SJSA1 (cell line): Measurements from ENCODE around the gene SLC16A5. TPM values are rescaled to one million over a fixed set of nuclear protein-coding genes. Genes with fewer than 3 reads are reported as not detected.
A peak's percentile ranks its signal among the peaks of the same experiment; 100 is the strongest.
"Not testable (repeated sequence)": the region's sequence is repeated elsewhere in the genome, so short reads cannot be mapped to it uniquely, and the experiment has no call there.

Source experiments
- DNase-seq, 2 experiments: peaks; one replicate each; pipeline ENCODE4 v3.0.0-alpha.2; 2015 to 2020; ENCODE audit warnings: low spot score in 2 of 2, low read depth in 1 of 2
- H3K27ac ChIP-seq: fragments of 250-450 bp; sonication (Bioruptor Pico); 2 replicates; pipeline ENCODE4 v1.5.1; 2020; ENCODE audit warnings: mild to moderate bottlenecking, moderate library complexity
- H3K27me3 ChIP-seq: fragments of 250-450 bp; sonication (Bioruptor Pico); replicated peaks from 2 replicates; pipeline ENCODE4 v1.5.1; 2020; ENCODE audit warnings: mild to moderate bottlenecking, moderate library complexity
- H3K36me3 ChIP-seq: fragments of 250-450 bp; sonication (Bioruptor Pico); 2 replicates; pipeline ENCODE4 v1.5.1; 2020; ENCODE audit warnings: mild to moderate bottlenecking
- H3K4me1 ChIP-seq: fragments of 250-450 bp; sonication (Bioruptor Pico); replicated peaks from 2 replicates; pipeline ENCODE4 v1.6.1; 2021; ENCODE audit warnings: mild to moderate bottlenecking
- H3K4me3 ChIP-seq: fragments of 250-450 bp; sonication (Bioruptor Pico); 2 replicates; pipeline ENCODE4 v1.5.1; 2020; ENCODE audit warnings: mild to moderate bottlenecking
- H3K9me3 ChIP-seq: fragments of 250-450 bp; sonication (Bioruptor Pico); replicated peaks from 2 replicates; pipeline ENCODE4 v1.5.1; 2020; ENCODE audit warnings: mild to moderate bottlenecking
- total RNA-seq: library from RNA; depleted of rRNA; stranded (reverse); fragments of >200 nt; shearing (Covaris generic); gene quantifications from 2 replicates; pipeline ENCODE4 v1.2.3, GENCODE V29; 2014; rRNA removed

Gene SLC16A5
- 0.50 and 0.71 TPM in 2 replicates for total RNA-seq

- Histone ChIP-seq H3K36me3 (no peaks in the 10 kb centered on the region), H3K27ac (peak within 1 kb of the TSS; percentile 41)
- DNase-seq: peak; percentile 50 to 83
Measured at GRCh38 chr17:75087558-75088453, at the start of gene SLC16A5. TSS of gene SLC16A5 (plus strand) at chr17:75087954. CDS start at chr17:75093637, 5,683 bp downstream.

GRCh38 chr17:75039238-75039637 is 48.5 kb upstream of the SLC16A5 start:
- Histone ChIP-seq H3K36me3 (peaks cover 51% of the 10 kb centered on the region), H3K27ac (no peak overlapping the region), H3K27me3 (no peaks in the 10 kb centered on the region), H3K4me1 (peaks cover 9% of the 10 kb centered on the region), H3K9me3 (no peaks in the 10 kb centered on the region), H3K4me3 (no peak overlapping the region)
- no peak for DNase-seq

More at GRCh38 chr17:75087558-75088453, at the start of gene SLC16A5:
- Histone ChIP-seq H3K4me1 (peaks cover 29% of the 10 kb centered on the region), H3K27me3 (no peaks in the 10 kb centered on the region), H3K9me3 (no peaks in the 10 kb centered on the region), H3K4me3 (peak within 1 kb of the TSS; percentile 38)

GRCh38 chr17:75041656-75042280 is 46.0 kb upstream of the SLC16A5 start:
- Histone ChIP-seq H3K27ac (no peak overlapping the region), H3K36me3 (peaks cover 50% of the 10 kb centered on the region), H3K9me3 (no peaks in the 10 kb centered on the region), H3K27me3 (no peaks in the 10 kb centered on the region), H3K4me3 (no peak overlapping the region), H3K4me1 (0 out of 2 replicates have a peak, but pooled peaks cover 3% of the 10 kb centered on the region)
- DNase-seq: no peak

GRCh38 chr17:75043789-75044188 is 44.0 kb upstream of the SLC16A5 start:
- H3K36me3 ChIP-seq: peaks cover 43% of the 10 kb centered on the region
- H3K4me1 ChIP-seq: peaks cover 15% of the 10 kb centered on the region
- H3K4me3 ChIP-seq, H3K9me3 ChIP-seq, DNase-seq, H3K27me3 ChIP-seq, H3K27ac ChIP-seq: not testable (repeated sequence)

- no peak overlapping the region for H3K27ac ChIP-seq
- peaks cover 43% of the 10 kb centered on the region for H3K36me3 ChIP-seq
- H3K27me3 ChIP-seq: no peaks in the 10 kb centered on the region
- H3K4me3 ChIP-seq: no peak overlapping the region
- no peak for DNase-seq
- H3K9me3 ChIP-seq: no peaks in the 10 kb centered on the region
- H3K4me1 ChIP-seq: peaks cover 16% of the 10 kb centered on the region
Measured at GRCh38 chr17:75044716-75045115, 43.0 kb upstream of the SLC16A5 start.

DNA sequence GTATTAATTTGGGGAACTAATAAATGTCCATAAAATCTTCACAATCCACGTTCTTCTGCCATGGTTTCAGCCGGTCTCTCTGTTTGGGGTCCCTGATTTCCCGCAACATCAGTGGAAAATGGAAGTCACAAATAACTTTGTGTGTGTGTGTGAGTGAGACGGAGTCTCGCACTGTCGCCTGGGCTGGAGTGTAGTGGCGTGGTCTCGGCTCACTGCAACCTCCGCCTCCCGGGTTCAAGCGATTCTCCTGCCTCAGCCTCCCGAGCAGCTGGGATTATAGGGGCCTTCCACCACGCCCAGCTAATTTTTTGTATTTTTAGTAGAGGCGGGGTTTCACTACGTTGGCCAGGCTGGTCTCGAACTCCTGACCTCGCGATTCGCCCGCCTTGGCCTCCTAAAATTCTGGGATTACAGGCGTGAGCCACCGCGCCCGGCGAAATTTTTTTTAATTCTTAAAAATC is 41.8 kb upstream of the SLC16A5 start:
- peak in 1 of 2 experiments; percentile 23 for DNase-seq
- peak overlapping the region; percentile 81 for H3K4me3 ChIP-seq
- H3K27me3 ChIP-seq, H3K9me3 ChIP-seq: not testable (repeated sequence)
- H3K4me1 ChIP-seq: peaks cover 16% of the 10 kb centered on the region
- peaks cover 42% of the 10 kb centered on the region for H3K36me3 ChIP-seq
- H3K27ac ChIP-seq: peak overlapping the region; percentile 36; the same call in 1 of the 2 replicates

DNA sequence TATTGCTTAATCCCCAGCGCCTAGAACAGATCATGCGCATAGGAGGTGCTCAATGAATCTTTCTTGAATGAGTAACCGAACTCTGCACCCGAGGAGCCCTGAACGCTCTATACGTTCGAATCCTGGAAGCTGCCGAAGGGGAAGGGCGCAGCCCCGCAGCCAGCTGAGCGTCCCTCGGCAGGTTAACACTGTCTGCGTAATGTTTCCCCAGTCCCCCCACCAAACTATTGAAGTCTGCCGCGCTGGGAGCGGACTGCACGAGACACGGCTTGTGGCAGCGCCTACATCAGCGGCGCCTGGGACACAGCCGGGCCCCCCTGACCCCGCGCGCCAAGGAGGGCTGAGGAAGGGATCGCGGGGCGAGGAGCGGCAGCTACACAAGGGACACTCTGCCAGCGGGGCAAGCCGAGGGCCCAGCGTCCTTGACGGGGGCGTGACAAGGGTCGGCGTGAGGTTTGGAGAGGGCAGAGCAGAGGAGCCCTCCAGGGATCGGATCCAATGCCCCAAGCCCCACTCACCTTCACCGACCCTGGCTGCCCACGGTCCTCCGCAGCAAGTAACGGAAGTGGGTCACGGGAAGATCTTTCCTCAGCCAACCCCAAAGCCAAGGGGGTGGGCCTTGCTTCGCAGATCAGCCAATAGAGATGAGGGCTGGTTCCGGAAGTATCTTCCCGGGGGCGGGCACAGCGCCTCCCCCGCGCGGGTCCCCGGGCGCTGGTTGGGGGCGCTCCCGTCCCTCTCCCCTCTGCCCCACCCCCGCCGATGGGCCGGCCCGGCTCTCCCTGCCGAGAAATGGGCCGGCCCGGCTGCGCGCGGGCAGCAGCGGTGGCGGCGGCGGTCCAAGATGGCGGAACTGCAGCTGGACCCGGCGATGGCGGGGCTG is 41.1 kb upstream of the SLC16A5 start, which contains the start of the genes ATP5PD and KCTD2:
Gene ATP5PD, minus strand, starts transcription at position 563 of the 883 bp plus-strand sequence. CDS start 4,319 bp downstream, outside the sequence.
Gene KCTD2, plus strand, starts transcription at position 819 of the 883 bp plus-strand sequence. Its CDS starts 26 bp downstream, at position 845.
- peak within 1 kb of the TSS; percentile 81 for H3K4me3 ChIP-seq
- H3K27me3 ChIP-seq: no peaks in the 10 kb centered on the region
- peaks cover 39% of the 10 kb centered on the region for H3K36me3 ChIP-seq
- H3K4me1 ChIP-seq: peaks cover 16% of the 10 kb centered on the region
- no peaks in the 10 kb centered on the region for H3K9me3 ChIP-seq
- peak within 1 kb of the TSS; percentile 36 for H3K27ac ChIP-seq
- DNase-seq: peak; percentile 99

GRCh38 chr17:75047398-75048098 is 40.2 kb upstream of the SLC16A5 start:
- no peak overlapping the region for H3K27ac ChIP-seq
- DNase-seq: peak in 1 of 2 experiments; percentile 16

GRCh38 chr17:75048249-75048878 is 39.4 kb upstream of the SLC16A5 start:
- no peak for DNase-seq
- Histone ChIP-seq H3K27ac (no peak overlapping the region), H3K27me3 (no peaks in the 10 kb centered on the region), H3K36me3 (peaks cover 47% of the 10 kb centered on the region), H3K9me3 (no peaks in the 10 kb centered on the region), H3K4me3 (peak overlapping the region; percentile 81), H3K4me1 (peaks cover 16% of the 10 kb centered on the region)

More at GRCh38 chr17:75047398-75048098, 40.2 kb upstream of the SLC16A5 start:
- Histone ChIP-seq H3K27me3 (no peaks in the 10 kb centered on the region), H3K4me1 (peaks cover 16% of the 10 kb centered on the region), H3K36me3 (peaks cover 40% of the 10 kb centered on the region), H3K9me3 (no peaks in the 10 kb centered on the region), H3K4me3 (peak overlapping the region; percentile 81)

GRCh38 chr17:75049057-75049456 is 38.7 kb upstream of the SLC16A5 start:
- H3K4me3 ChIP-seq: no peak overlapping the region
- no peak for DNase-seq

DNA sequence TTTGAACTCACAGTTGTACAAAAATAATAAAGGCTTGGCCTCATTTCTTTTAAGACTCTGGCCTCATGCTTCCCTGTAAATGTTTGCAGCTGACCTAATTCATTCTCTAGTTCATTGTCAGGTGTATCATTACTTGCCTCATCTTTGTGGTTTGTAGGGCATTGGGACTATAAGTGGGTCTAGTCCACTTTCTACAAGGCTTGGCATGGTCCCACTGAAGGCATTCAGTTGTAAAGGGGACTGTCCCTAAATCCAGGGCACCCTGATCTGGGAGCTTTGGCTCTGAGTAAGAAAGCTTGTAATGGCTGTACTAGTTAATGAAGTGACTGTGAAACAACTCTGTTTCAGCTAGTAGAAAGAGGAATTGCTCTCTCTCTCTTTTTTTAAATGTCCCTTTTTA is 38.0 kb upstream of the SLC16A5 start:
- peaks cover 16% of the 10 kb centered on the region for H3K4me1 ChIP-seq
- H3K27ac ChIP-seq: no peak overlapping the region
- DNase-seq: no peak

More at GRCh38 chr17:75049057-75049456, 38.7 kb upstream of the SLC16A5 start:
- no peak overlapping the region for H3K27ac ChIP-seq
- no peaks in the 10 kb centered on the region for H3K9me3 ChIP-seq
- H3K36me3 ChIP-seq: peaks cover 52% of the 10 kb centered on the region
- no peaks in the 10 kb centered on the region for H3K27me3 ChIP-seq
- peaks cover 16% of the 10 kb centered on the region for H3K4me1 ChIP-seq

GRCh38 chr17:75051941-75052340 is 35.8 kb upstream of the SLC16A5 start:
- peaks cover 13% of the 10 kb centered on the region for H3K4me1 ChIP-seq
- no peak overlapping the region for H3K27ac ChIP-seq
- H3K9me3 ChIP-seq: no peaks in the 10 kb centered on the region
- DNase-seq: no peak
- H3K4me3 ChIP-seq: no peak overlapping the region
- H3K27me3 ChIP-seq: no peaks in the 10 kb centered on the region
- H3K36me3 ChIP-seq: peaks cover 67% of the 10 kb centered on the region

More for the DNA sequence above, 38.0 kb upstream of the SLC16A5 start:
- no peaks in the 10 kb centered on the region for H3K27me3 ChIP-seq
- H3K4me3 ChIP-seq: no peak overlapping the region
- peaks cover 55% of the 10 kb centered on the region for H3K36me3 ChIP-seq
- no peaks in the 10 kb centered on the region for H3K9me3 ChIP-seq
